ENCODE results near the gene GZMM. TPM values are rescaled to one million over a fixed set of nuclear protein-coding genes. Genes with fewer than 3 reads are reported as not detected.

Gene GZMM
- total and polyA plus RNA-seq, 2 experiments from 2014 or later = 0.29 TPM; not detected in 1

GRCh38 chr19:566844-567243, 23.0 kb downstream of the GZMM start:
- DNase-seq (ENCODE audit: low spot score) (no peak), ATAC-seq (no peak)
- Mint-ChIP-seq H3K4me1 (peaks cover 17% of the 10 kb centered on the region), H3K36me3 (ENCODE audit: low read depth) (peaks cover 45% of the 10 kb centered on the region), H3K27ac (no peak overlapping the region), H3K4me3 (no peak overlapping the region), H3K9me3 (peaks cover 39% of the 10 kb centered on the region), H3K27me3 (ENCODE audit: insufficient read depth, low read depth, poor library complexity) (peaks cover 24% of the 10 kb centered on the region)
- H3K4me3 ChIP-seq = no peak overlapping the region
- H3K4me2 ChIP-seq = no peak overlapping the region
- H3F3A ChIP-seq (replicated peaks; ENCODE audit: low read depth) = peaks cover 11% of the 10 kb centered on the region
- no peak overlapping the region for H2AFZ ChIP-seq
- TF ChIP-seq NANOG (IDR thresholded peaks at IDR 0.05; ENCODE audit: borderline replicate concordance) = no peak
- TF ChIP-seq ZNF331 (CRISPR knock-in tag; IDR thresholded peaks at IDR 0.05; ENCODE audit: low read depth) = no peak
- no peak for TF ChIP-seq ETS1 (IDR thresholded peaks at IDR 0.05)
- no peak for TF ChIP-seq JUNB (IDR thresholded peaks at IDR 0.05; ENCODE audit: unreplicated experiment)
- TF ChIP-seq ZNF114 (CRISPR knock-in tag; IDR thresholded peaks at IDR 0.05) = no peak
- TF ChIP-seq CREB1 (CRISPR knock-in tag; IDR thresholded peaks at IDR 0.05; ENCODE audit: low read depth) = no peak
- TF ChIP-seq, protein P1, sequence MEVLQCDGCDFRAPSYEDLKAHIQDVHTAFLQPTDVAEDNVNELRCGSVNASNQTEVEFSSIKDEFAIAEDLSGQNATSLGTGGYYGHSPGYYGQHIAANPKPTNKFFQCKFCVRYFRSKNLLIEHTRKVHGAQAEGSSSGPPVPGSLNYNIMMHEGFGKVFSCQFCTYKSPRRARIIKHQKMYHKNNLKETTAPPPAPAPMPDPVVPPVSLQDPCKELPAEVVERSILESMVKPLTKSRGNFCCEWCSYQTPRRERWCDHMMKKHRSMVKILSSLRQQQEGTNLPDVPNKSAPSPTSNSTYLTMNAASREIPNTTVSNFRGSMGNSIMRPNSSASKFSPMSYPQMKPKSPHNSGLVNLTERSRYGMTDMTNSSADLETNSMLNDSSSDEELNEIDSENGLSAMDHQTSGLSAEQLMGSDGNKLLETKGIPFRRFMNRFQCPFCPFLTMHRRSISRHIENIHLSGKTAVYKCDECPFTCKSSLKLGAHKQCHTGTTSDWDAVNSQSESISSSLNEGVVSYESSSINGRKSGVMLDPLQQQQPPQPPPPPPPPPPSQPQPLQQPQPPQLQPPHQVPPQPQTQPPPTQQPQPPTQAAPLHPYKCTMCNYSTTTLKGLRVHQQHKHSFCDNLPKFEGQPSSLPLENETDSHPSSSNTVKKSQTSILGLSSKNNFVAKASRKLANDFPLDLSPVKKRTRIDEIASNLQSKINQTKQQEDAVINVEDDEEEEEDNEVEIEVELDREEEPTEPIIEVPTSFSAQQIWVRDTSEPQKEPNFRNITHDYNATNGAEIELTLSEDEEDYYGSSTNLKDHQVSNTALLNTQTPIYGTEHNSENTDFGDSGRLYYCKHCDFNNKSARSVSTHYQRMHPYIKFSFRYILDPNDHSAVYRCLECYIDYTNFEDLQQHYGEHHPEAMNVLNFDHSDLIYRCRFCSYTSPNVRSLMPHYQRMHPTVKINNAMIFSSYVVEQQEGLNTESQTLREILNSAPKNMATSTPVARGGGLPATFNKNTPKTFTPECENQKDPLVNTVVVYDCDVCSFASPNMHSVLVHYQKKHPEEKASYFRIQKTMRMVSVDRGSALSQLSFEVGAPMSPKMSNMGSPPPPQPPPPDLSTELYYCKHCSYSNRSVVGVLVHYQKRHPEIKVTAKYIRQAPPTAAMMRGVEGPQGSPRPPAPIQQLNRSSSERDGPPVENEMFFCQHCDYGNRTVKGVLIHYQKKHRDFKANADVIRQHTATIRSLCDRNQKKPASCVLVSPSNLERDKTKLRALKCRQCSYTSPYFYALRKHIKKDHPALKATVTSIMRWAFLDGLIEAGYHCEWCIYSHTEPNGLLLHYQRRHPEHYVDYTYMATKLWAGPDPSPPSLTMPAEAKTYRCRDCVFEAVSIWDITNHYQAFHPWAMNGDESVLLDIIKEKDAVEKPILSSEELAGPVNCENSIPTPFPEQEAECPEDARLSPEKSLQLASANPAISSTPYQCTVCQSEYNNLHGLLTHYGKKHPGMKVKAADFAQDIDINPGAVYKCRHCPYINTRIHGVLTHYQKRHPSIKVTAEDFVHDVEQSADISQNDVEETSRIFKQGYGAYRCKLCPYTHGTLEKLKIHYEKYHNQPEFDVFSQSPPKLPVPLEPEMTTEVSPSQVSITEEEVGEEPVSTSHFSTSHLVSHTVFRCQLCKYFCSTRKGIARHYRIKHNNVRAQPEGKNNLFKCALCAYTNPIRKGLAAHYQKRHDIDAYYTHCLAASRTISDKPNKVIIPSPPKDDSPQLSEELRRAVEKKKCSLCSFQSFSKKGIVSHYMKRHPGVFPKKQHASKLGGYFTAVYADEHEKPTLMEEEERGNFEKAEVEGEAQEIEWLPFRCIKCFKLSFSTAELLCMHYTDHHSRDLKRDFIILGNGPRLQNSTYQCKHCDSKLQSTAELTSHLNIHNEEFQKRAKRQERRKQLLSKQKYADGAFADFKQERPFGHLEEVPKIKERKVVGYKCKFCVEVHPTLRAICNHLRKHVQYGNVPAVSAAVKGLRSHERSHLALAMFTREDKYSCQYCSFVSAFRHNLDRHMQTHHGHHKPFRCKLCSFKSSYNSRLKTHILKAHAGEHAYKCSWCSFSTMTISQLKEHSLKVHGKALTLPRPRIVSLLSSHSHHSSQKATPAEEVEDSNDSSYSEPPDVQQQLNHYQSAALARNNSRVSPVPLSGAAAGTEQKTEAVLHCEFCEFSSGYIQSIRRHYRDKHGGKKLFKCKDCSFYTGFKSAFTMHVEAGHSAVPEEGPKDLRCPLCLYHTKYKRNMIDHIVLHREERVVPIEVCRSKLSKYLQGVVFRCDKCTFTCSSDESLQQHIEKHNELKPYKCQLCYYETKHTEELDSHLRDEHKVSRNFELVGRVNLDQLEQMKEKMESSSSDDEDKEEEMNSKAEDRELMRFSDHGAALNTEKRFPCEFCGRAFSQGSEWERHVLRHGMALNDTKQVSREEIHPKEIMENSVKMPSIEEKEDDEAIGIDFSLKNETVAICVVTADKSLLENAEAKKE (CRISPR knock-in tag; IDR thresholded peaks at IDR 0.05) = no peak
- no peak for TF ChIP-seq CTCF (conservative IDR thresholded peaks at IDR 0.05; ENCODE audit: low read depth in 2 of 2)
- TF ChIP-seq, protein P2, sequence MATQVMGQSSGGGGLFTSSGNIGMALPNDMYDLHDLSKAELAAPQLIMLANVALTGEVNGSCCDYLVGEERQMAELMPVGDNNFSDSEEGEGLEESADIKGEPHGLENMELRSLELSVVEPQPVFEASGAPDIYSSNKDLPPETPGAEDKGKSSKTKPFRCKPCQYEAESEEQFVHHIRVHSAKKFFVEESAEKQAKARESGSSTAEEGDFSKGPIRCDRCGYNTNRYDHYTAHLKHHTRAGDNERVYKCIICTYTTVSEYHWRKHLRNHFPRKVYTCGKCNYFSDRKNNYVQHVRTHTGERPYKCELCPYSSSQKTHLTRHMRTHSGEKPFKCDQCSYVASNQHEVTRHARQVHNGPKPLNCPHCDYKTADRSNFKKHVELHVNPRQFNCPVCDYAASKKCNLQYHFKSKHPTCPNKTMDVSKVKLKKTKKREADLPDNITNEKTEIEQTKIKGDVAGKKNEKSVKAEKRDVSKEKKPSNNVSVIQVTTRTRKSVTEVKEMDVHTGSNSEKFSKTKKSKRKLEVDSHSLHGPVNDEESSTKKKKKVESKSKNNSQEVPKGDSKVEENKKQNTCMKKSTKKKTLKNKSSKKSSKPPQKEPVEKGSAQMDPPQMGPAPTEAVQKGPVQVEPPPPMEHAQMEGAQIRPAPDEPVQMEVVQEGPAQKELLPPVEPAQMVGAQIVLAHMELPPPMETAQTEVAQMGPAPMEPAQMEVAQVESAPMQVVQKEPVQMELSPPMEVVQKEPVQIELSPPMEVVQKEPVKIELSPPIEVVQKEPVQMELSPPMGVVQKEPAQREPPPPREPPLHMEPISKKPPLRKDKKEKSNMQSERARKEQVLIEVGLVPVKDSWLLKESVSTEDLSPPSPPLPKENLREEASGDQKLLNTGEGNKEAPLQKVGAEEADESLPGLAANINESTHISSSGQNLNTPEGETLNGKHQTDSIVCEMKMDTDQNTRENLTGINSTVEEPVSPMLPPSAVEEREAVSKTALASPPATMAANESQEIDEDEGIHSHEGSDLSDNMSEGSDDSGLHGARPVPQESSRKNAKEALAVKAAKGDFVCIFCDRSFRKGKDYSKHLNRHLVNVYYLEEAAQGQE (IDR thresholded peaks at IDR 0.05; ENCODE audit: unreplicated experiment) = no peak
- no peaks in the 10 kb centered on the region for H3K9me2 ChIP-seq (ENCODE audit: insufficient read depth)
- H4K20me1 ChIP-seq (replicated peaks; ENCODE audit: insufficient read depth) = no peaks in the 10 kb centered on the region
- no peaks in the 10 kb centered on the region for H3K4me1 ChIP-seq (ENCODE audit: insufficient read depth)
- no peaks in the 10 kb centered on the region for H3K27me3 ChIP-seq (ENCODE audit: insufficient read depth)
- H3K27ac ChIP-seq (ENCODE audit: low read depth) = no peak overlapping the region
- H3K36me3 ChIP-seq (ENCODE audit: insufficient read depth) = no peaks in the 10 kb centered on the region
- H3K79me2 ChIP-seq (replicated peaks; ENCODE audit: insufficient read depth) = no peaks in the 10 kb centered on the region

Measured in GM23338 (cell line).